Renal cortex interstitium (tissue), 11 donors: Measurements from ENCODE around the gene DNM3. TPM values are rescaled to one million over a fixed set of nuclear protein-coding genes. Genes with fewer than 3 reads are reported as not detected.

Experiments used
- DNase-seq, 11 donors: peaks; one replicate each; pipeline ENCODE4 v3.0.0-alpha.2; 2013; ENCODE audit warnings: low read depth in 9 of 11, low spot score in 4 of 11; ENCODE audit errors: extremely low read depth in 1 of 11
- polyA plus RNA-seq, 3 donors: library from polyadenylated mRNA; unstranded; fragments of 120-200 nt; gene quantifications; one replicate each; pipeline ENCODE4 v1.2.1, GENCODE V29; 2013; ENCODE audit not compliant: insufficient read length in 3 of 3

The DNM3 gene
- polyA plus RNA-seq, 3 donors: 4.2 to 5.2 (median 4.8) TPM

DNA sequence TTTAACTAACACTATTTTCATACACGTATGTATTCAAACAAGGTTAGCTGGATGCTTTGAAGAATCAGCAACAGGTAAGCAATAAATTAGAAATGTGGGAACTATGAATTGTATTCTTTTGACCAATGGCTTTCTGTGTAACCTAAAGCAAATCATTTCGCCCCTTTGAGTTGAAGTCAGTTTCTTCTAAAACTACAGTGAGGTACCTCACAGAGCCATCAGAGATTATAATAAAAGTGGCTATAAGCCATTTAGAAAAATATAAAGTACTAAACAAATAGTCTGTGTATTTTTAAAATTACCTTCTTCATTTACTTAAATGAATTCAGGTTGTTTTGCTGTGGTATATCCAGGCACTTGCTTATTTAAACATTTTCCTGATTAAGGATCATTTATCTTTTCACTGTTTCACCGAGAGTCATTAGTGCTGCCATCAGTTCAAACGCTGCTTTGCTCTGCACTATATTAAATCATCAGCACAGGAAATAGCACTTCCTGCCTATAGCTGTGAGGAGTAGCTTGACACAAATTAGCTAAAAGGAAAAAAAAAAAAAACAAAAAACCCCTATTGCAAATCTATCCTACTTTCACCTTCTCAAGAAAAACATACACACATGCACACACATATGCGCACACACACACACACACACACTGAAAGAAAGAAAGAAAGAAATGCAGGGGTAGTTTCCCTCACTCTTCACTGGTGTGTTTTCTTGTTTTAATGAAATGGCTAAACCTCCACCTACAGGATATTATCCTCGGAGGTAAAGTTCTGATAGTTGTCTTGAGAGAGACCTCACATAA lies 539.3 kb downstream of the DNM3 start:
- no peak for DNase-seq

DNA sequence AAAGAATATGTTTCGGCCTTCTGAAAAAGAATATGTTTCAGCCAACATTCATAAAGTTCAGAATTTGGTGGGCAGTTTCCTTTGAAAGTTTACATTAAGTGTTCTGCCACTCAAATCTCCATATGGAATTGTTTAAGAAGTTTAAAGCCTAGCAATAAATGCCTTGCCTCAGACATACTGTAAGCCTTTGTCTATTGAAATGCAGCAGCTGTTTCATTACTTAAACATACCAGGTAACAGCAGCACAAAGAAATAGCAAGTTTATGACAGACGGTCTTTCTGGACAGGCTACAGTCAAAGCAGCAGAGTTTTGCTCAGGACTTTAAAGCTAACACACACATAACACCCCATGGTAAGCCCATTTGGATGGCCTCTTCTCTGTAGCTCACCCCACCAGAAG lies 540.6 kb downstream of the DNM3 start:
- no peak for DNase-seq

DNA sequence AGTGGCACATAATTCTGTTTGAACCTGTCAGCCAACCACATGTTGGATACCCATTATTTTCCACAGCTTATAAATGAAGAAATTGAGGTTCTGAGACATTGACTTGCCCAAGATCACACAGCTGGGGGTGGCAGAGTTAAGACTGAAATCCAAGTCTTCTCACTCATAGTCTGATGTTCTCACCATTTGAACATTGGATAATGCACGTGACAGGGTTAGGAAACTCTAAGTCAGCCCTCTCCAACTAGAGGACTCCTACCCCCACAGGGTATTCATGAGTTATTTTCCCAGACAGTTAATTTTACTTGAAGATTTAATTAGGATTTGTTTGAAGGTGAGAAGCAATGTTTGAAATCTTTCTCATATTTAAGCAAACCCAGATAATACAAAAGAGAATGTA lies 541.1 kb downstream of the DNM3 start:
- DNase-seq: no peak

DNA sequence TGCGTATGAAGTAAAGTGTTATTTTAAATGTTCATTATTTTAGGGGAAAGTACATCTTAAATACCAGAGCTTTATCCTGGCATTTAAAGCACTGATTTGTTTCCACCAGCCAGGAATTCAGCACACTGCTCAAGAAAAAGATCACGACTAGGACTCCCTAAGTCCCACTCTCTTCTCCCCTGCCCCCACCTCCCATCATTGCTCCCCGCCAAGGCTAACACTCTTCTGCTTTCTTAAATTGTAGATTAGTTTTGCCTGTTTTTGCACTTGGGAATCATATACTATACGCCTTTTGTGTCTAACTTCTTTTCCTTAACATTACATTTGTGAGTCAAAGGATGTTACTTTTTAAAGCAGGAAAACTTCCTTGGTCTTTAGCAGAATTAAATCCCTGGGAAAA lies 541.7 kb downstream of the DNM3 start:
- no peak for DNase-seq

DNA sequence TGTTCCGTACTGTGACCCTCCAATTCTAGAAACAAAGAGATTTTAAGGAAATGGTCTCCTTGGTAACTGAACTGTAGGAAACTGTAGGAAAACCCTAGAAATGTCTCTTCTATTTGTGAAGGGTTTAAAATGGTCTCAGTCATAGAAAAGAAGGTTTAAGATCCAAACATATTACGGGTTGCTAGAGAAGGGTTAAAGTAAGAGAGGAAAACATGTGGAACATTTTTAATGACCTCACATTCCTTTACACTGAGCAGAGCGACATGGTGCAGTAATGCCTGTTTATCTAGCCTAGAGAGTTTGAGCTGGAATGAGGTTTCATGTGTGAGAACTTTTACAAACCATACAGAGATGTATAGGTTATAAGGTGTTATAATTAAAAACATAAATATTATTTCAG lies 542.2 kb downstream of the DNM3 start:
- DNase-seq: peak in 2 of 11 donors; percentile 80 to 82

DNA sequence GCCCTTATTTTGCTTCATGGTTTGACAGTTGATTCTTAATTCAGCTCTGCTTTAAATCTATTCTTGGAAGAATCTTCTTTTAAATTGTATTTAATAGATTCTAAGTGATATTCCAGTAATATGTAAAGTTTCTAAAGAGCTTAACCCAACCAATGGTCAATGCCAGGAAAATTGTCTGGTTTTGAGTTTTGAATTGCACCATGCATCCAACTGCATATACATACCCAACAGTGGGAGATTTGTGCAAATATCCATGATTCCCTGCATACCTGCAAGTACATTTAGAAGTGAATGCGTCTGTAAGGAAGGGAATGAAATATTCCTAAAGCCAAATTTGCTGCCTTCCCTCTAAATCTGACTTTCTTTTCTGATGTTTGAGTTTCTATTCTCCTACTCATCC lies 543.4 kb downstream of the DNM3 start:
- DNase-seq: no peak

DNA sequence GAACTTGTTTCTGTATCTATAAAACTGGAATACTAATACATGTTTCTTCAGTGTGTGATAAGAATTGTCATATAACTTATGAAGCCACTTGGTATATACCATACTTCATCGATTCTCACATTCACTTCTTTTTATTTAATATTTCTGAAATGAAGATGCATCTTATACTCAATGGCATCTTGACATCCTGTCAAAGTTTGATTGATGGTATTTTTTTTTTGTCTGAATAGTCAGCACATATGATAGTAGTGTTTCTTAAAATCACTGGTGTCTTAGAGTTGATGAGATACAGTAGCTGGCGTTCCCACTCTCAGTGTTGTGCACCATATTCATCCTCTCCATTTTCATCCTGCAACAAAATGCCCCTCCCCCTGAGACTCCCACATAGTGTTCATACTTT lies 544.7 kb downstream of the DNM3 start:
- no peak for DNase-seq

DNA sequence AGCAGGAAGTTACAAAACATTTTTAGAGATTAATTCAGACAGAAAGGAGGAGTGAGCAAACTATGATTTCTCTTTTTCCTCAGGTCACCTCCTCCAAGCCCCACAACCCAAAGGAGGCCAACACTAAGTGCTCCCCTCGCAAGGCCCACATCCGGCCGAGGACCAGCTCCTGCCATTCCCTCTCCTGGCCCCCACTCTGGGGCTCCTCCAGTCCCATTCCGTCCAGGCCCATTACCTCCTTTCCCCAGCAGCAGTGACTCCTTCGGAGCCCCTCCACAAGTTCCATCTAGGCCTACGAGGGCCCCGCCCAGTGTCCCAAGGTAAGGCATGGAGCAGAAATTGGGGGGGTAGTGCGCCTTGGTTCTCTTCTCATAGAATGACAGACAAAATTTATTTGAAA lies 547.2 kb downstream of the DNM3 start:
- DNase-seq: no peak

DNA sequence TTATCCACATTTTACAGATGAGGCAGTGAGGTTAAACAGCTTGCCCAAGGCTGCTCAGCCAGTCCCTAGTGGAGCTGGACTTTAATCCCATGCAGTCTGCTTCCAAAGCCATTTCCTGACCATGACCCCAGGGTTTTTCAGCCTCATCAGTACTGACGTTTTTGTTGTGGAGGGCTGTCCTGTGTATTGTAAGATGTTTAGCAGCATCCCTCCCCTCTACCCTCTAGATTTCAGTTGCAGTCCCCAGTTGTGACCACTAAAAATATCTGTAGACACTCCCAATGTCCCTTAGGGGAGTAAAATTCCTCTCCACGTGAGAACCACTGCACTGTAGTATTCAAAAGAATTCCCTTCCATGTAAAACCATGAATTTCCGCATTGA lies 549.0 kb downstream of the DNM3 start:
- no peak for DNase-seq

DNA sequence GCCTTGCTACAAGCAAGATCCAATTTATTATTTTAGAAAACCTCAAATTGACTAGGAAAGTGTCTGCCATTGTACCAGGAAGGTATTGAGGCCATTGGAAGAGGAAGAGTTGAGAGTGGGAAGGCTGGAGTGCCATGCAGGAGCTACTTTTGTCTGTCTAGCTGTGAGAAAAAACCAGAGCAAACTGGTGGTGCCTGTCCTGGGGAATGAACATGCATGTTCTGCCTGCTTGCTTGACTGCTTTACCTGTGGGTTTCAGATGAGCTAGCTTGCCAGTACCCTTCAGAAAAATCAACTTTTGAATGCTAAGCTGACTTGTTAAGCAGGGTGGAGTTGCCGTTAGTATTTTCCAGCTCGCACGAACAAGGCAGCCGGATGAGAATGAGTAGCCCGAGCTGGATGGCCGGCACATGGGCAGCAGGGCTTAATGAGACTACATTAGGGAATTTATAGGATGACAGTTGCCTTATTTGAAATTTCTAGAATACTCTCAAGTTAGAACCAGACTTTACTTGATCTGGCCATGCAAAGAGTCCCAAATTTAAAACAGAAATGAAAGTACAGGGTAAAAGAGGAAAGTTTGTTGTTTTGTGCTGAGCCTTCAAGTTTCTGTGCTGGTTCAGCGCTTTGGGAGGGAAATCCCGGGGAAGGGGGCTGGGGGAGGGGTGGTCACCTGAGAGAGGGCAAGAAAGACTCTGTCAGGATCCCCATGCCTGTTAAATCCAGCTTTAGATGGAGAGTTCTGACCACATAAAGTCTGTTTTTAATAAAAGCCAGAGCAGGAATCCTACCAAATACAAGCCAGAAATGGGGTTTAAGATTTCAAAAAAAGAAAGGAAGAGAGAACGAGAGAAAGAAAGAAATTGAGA lies 549.6 kb downstream of the DNM3 start:
- DNase-seq: peak in 1 of 11 donors; percentile 49

DNA sequence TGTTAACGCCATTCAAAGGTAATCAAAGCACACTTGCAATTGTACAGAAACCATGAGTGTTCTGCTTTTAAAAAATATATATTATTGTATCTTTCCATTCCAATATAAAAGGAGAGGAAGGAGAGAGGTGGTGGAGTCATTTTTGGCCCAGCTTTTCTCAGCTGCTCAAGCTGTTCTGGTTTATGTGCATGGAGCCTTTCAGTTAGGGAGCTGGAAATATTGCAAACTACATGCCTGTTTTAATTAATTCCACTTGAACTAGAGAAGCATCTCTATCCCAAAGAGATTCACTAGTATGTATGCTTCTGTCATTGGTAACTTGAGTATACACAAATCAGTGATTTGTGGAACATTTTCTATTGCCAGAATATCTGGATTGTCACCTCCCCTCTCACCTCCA lies 550.7 kb downstream of the DNM3 start:
- no peak for DNase-seq

DNA sequence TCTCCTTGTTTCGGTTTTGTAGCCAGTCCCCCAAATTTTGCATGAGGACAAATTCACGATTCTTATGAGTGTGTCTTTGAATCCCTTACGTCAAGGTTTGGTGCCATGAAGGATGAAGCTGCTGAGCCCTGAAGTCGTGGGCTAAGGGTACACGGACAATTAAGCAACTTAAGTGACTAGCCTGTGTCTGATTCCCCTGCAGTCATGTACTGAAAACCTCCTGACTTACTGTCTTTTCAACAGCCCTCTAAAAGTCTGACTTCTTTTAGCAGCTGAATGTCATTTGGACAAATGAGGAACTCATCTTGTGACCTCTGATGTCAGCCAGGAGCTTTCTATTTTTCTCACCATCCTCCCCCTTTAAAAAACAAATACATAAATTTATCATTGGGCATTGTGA lies 552.1 kb downstream of the DNM3 start:
- DNase-seq: no peak

DNA sequence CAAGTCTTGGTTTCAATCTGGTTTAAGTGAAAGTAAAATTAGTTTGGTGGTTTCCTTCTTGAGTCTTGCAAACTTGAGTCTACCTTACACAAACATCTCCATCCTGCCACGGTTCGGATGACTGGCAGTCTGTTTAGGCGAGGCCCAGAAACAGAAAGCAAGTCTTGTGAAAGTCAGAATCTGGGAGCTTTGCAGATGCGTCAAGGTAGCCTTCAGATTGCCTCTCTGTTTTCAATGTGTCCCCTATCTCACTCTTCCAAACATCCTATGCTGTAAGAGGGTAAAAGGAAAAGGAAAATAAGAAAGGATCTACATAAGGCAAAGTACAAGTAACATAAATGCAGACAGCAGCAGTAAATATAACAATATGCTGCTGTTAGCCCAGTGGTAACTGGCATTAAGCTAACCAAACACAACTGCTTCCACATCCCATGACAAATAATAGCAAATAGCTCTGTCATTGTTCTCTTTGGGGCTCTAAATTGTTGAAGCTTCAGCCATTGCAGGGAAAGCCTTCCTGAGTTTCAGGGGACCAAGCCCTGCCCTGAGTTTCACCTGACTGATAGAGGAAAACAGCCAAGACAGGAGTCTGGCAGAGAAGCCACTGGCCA lies 552.9 kb downstream of the DNM3 start:
- no peak for DNase-seq

DNA sequence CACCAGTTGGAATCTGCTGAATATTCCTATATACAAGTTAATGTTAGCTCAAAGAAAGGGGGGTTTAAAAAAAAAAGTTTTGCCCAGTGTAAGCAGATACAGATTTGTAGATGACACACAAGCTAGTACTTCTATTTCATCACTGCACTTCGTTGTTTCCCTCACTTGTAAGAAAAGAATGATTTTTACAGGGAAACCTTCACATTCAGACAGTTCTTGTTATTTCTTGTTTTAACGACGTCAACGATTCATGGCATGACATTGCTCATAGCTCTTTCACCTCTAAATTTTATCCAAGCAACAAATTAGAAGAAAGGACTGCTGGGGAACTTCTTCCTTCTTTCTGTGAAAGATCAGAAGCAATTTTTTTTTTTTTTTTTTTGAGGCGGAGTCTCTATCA lies 553.5 kb downstream of the DNM3 start:
- DNase-seq: no peak

DNA sequence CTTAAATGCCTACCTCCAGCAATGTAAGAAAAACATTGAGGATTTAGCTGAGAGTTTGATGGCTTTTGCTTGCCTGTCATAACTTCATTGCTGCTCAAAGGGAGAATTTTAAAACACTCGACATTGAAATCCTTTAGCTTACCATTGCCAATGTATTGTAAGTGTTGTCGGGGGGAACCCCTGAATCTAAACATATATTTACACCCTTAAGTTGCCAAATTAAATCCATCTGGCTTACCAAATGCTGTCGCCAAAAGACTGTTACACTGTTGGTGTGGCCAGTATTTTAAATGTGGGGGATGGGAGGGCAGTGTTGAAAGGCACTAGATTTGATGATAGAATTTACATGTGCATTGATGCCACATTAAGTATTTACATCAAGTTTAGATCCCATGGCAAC lies 554.3 kb downstream of the DNM3 start:
- DNase-seq: no peak

DNA sequence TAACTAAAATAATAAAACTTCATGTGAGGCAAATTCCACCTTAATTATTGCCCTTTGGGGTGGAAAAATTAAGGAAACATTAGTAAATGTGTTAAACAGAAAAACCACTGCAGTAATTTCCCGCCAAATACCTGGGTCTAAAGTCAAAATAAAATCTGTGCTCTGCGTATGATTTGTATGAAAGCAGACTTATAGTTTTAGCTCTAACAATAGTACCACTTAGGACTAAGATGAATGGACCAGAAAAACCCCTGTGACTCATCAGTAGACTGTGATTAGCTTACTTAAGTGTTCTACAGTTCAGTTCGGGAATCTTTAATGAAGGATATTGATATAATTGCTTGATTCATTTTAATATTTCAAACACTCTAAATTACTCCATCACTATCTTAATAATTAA lies 555.9 kb downstream of the DNM3 start:
- DNase-seq: no peak

DNA sequence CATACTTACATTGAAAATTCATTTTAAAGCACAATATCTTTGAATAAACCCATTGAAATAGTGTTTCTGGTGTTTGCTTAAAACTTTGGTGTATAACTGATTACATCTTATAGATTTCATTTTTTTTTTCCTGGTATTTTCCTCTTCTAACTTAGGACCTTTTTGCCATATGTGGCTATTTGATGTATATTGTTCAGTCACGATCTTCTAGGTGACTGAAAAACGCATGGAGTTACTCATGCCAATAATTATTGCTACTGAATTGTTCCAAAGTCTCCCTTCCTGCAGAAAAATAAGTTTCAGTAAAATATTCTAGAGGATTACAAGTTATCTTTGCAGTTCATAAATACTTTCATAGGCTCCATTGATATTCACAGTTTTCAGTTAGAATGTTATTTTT lies 556.3 kb downstream of the DNM3 start:
- no peak for DNase-seq

DNA sequence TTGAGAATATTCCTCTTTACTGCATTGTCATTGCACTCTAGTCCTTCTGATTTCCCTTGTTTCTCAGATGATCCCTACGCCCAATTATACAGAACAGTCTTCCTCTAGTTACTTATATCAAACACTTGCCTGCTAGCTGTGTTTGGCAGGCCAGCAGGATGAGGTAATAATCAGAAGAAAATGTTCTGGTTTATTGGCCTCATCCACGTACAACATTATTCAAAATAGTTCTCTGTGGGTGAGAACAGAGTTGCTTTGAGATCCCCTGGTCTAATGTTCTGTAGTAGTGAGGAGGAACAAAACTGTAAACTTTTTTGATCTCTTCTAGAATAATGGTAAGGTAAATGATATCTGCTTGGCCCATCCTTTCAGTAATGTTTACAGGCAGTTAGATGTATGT lies 556.9 kb downstream of the DNM3 start:
- DNase-seq: no peak

DNA sequence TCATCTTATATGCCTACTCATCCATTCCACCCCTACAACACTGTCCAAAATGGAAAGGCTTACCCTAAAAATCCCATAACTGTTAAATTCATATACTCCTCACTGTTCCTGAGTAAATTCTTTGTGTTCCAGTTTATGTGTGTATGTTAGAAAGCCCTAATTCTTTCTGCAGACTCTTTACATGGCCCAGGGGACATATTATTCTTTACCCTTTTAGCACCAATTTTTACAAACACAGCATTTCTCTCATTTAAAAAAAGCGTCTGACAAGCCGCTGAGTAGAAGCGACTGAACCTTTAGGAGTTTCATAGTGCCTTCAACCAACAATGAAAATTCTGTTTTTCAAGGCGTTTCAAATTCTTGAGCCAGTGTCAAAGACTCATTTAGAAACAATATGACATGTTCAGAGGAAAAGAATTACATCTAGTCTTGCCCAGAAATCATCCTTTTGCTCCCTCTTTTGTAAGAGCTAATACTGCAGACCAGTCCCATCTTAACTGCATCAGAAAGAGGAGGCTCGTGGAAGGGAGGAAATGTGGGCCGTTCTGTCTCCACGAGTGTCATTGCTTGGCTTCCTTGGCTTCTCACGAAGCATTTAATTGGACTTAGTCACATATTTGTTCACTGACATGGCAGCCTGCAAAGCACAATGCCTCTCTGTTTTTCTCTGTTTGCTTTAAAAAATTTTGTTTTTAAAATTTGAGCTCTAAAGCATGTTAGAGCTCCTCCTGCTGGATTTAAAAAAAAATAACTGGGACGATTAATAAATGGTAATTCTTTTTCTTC lies 557.9 kb downstream of the DNM3 start:
- peak in 6 of 11 donors; percentile 62 to 75 (median 67) for DNase-seq
